GM18507 (cell line): ENCODE measurements around the gene CGB7.
"Not testable (repeated sequence)": the region's sequence is repeated elsewhere in the genome, so short reads cannot be mapped to it uniquely, and the experiment has no call there.

Experiments
- DNase-seq: peaks from one replicate; pipeline ENCODE4 v3.0.0; 2011; ENCODE audit warnings: low read depth; ENCODE audit not compliant: insufficient read length; ENCODE audit errors: extremely low spot score
- FAIRE-seq: peaks from 2 replicates; lab custom pipeline; 2011; peaks lifted over from hg19 to GRCh38; lab: Jason Lieb, UNC

The CGB7 gene

DNA sequence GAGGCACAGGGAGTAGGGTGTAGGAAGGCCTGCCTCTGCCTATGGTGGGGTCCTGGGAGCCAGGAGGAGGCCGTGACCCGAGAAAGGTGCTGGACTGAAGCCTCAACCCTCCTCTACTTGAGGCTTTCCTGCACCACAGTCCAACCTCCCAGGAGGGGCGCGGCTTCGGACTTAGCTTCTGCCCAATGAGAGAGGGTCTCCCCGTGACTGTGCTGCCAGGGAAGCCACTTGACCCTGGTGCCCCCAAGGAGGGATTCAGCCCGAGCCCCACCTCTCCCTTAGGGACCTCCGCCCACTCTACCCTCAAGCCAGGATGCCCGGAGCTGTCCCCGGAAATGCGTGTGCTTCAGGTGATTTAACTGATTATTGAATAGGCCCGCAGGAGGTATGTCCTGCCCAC lies 8.5 kb downstream of the CGB7 start, which contains the start of gene CGB8:
Gene CGB8, minus strand, starts transcription at position 101 of the 400 bp plus-strand sequence. CDS start 372 bp downstream, outside the sequence.
- DNase-seq, FAIRE-seq: not testable (repeated sequence)

- not testable (repeated sequence) for FAIRE-seq, DNase-seq
Measured at GRCh38 chr19:49043548-49043947, 14.0 kb downstream of the CGB7 start, which contains the start of gene CGB5. Gene CGB5, plus strand, starts transcription at chr19:49043848. Its CDS starts 362 bp downstream, at chr19:49044210.

- not testable (repeated sequence) for FAIRE-seq
Measured at GRCh38 chr19:49042666-49043065, 14.9 kb downstream of the CGB7 start.

DNA sequence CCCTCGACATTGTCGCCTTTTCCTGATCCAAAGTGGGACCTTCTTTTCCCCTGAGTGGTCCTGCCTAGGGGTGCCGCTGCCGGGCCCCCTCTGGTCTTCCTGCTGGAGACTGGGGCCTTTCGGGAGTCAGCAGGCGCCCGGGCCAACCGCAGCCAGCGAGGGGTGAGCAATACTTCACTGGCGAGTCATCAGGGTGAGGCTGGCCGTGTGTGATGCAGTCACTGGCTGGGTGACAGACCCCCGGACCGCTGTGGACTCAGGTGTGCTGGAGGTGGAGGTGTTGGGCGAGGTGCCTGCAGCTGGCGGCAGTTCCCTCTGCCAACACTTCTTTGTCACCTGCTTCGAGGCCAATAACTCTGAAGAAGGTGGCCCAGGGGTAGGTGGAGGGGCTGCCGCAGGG lies 15.4 kb downstream of the CGB7 start:
- FAIRE-seq, result no peak
- no peak for DNase-seq

More at GRCh38 chr19:49042666-49043065, 14.9 kb downstream of the CGB7 start:
- DNase-seq, result not testable (repeated sequence)

DNA sequence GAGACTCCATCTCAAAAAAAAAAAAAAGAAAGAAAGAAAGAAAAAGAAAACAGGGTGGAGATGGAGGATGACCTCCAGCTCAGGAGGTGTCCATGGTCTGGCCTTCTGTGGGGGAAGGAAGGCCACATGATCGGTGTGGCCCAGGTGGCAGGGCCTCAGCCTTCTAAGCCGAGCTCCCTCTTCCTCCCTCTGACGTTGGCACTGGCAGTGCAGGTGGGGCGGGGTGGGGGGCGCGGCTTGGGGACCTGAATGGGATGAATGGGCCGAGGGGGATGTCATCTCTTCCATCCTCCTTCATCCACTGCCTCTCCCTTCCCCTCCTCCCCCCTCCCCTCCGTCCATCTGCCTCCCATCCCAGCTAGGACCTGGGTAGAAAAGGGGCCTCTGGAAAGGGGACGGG lies 17.8 kb downstream of the CGB7 start:
- FAIRE-seq, DNase-seq: not testable (repeated sequence)

DNA sequence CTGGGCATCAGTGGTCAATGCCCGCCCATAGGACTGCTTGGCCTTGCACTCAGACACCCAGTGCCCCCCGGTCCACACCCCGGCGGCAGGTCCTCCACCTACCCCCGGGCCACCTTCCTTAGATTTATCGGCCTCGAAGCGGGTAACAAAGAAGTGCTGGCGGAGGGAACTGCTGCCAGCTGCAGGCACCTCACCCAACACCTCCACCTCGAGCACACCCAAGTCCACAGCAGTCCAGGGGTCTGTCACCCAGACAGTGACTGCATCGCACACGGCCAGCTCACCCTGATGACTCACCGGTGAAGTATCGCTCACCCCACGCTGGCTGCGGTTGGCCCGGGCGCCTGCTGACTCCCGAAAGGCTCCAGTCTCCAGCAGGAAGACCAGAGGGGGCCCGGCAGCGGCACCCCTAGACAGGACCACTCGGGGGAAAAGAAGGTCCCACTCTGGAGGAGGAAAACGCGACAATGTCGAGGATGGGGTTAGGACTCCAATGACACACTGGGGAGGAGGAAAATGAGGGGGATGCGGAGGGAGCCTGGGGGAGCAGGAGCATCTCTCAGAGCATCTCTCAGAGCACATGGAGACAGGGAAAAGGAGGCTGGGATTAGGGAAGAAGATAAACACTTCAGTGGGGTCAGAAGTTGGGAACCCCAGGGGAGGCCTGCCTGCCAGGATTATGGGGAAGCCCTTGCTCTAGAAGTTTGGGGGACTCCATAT lies 18.8 kb downstream of the CGB7 start:
- DNase-seq, FAIRE-seq: not testable (repeated sequence)

- not testable (repeated sequence) for DNase-seq, FAIRE-seq
Measured at GRCh38 chr19:49038111-49038510, 19.4 kb downstream of the CGB7 start.

- not testable (repeated sequence) for DNase-seq, FAIRE-seq
Measured at GRCh38 chr19:49036815-49037214, 20.7 kb downstream of the CGB7 start, which contains the start of gene CGB1. Gene CGB1, minus strand, starts transcription at chr19:49036895. Its CDS starts 184 bp downstream, at chr19:49036711.

- DNase-seq, FAIRE-seq: not testable (repeated sequence)
Measured at GRCh38 chr19:49031642-49032301, 25.8 kb downstream of the CGB7 start, which contains the start of gene CGB2. Gene CGB2, plus strand, starts transcription at chr19:49031890. Its CDS starts 206 bp downstream, at chr19:49032096.

GRCh38 chr19:49030323-49030722 lies 27.2 kb downstream of the CGB7 start:
- not testable (repeated sequence) for FAIRE-seq

DNA sequence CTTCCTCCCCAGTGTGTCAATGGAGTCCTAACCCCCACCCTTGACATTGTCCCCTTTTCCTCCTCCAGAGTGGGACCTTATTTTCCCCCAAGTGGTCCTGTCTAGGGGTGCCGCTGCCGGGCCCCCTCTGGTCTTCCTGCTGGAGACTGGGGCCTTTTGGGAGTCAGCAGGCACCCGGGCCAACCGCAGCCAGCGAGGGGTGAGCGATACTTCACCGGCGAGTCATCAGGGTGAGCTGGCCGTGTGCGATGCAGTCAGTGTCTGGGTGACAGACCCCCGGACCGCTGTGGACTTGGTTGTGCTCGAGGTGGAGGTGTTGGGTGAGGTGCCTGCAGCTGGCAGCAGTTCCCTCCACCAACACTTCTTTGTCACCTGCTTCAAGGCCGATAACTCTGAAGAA lies 27.8 kb downstream of the CGB7 start:
- not testable (repeated sequence) for FAIRE-seq, DNase-seq

More at GRCh38 chr19:49030323-49030722, 27.2 kb downstream of the CGB7 start:
- not testable (repeated sequence) for DNase-seq

DNA sequence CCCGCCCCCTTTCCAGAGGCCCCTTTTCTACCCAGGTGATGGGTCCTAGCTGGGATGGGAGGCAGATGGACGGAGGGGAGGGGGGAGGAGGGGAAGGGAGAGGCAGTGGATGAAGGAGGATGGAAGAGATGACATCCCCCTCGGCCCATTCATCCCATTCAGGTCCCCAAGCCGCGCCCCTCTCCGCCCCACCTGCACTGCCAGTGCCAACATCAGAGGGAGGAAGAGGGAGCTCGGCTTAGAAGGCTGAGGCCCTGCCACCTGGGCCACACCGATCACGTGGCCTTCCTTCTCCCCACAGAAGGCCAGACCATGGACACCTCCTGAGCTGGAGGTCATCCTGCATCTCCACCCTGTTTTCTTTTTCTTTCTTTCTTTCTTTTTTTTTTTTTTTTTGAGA lies 28.9 kb downstream of the CGB7 start:
- DNase-seq, FAIRE-seq: not testable (repeated sequence)

- DNase-seq, FAIRE-seq: not testable (repeated sequence)
Measured at GRCh38 chr19:49025599-49025998, 31.9 kb downstream of the CGB7 start.

DNA sequence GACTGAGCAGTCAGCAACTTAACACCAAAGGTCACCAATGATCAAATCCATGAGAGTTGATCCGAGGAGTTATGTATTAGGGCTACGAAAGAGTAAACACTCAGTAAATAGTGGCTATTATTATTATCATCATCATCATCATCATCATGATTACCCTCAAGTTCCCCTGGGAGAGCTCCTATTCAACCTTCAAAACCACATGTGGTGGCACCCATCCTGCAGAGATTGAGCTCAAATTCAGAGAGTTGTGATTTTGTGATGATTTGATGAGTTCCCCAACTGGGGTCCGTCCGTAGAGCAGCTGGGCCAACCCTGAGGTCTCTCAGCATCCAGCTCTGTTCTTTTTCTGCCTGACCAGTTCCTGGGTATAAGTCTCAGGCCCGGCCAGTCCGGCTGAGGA lies 32.5 kb downstream of the CGB7 start:
- not testable (repeated sequence) for FAIRE-seq

GRCh38 chr19:49024233-49024632 lies 33.3 kb downstream of the CGB7 start, which contains the start of gene CGB3:
Gene CGB3, minus strand, starts transcription at chr19:49024333. Its CDS starts 362 bp downstream, at chr19:49023971.
- DNase-seq, FAIRE-seq: not testable (repeated sequence)

More for the DNA sequence above, 32.5 kb downstream of the CGB7 start:
- DNase-seq, result not testable (repeated sequence)

GRCh38 chr19:49022116-49022515 lies 35.4 kb downstream of the CGB7 start:
- FAIRE-seq, result no peak
- DNase-seq, result no peak

DNA sequence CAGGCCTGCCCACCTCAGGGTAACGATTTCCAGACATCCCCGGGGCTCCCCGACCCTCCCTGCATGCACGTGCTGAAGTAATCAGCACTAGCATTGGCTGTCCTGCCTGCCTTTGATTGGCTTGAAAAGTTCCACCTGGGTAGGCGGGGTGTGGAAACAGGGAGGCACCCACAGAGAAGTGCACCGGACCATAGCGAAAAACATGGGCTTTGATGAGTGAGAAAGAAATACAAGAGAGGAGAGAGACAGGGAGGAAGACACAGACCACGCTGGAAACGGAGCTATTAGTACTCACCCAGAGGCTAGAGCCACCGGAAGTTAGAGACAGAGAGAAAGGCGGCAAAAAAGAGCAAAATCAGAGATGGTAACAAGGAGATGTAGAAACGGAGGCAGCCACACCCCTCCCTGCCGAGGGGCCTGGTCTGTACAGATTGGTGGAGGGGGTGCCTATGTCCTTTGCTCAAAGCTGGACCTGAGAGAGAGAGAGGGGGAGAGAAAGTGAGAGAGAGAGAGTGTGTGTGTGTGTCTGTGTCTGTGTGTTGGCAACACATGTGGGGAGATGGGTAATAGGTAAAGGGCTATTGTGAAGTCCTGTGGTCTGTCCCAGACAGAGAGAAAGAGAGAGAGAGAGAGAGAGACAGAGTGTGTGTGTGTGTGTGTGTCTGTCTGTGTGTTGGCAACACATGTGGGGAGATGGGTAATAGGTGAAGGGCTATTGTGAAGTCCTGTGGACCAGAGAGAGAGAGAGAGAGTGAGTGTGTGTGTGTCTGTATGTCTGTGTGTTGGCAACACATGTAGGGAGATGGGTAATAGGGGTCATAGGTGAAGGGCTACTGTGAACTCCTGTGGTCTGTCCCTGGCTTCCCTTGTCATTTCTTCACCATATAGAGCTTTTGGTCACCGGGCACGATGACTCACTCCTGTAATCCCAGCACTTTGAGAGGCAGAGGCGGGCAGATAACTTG lies 36.3 kb downstream of the CGB7 start:
- DNase-seq, result no peak
- FAIRE-seq, result no peak

DNA sequence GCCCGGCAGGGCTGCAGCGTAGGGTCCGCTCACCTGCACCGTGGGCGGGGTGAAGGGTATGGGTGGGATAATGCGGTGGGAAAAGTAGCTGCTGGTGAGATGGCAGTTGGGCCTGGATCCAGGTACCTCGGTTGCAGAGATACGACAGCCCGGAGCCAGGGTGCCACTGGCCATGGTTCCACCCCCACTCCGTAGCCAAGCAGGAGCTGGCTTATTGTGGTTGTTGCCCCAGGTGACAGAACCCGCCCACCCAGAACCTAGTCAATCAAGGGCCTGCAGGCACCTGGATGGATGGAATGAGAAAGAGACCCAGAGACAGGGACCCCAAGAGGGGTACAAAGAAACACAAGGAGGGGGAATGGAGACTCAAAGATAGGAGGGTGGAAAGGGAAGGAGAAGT lies 37.2 kb downstream of the CGB7 start:
- FAIRE-seq, result no peak
- no peak for DNase-seq
